HG03571 (cell line): Measurements from ENCODE around the gene C7.

Source experiments
- ATAC-seq: cut with Tn5 transposase; IDR thresholded peaks from one replicate; pipeline ENCODE4 v1.9.1; 2021; ENCODE audit not compliant: unreplicated experiment

Gene C7

DNA sequence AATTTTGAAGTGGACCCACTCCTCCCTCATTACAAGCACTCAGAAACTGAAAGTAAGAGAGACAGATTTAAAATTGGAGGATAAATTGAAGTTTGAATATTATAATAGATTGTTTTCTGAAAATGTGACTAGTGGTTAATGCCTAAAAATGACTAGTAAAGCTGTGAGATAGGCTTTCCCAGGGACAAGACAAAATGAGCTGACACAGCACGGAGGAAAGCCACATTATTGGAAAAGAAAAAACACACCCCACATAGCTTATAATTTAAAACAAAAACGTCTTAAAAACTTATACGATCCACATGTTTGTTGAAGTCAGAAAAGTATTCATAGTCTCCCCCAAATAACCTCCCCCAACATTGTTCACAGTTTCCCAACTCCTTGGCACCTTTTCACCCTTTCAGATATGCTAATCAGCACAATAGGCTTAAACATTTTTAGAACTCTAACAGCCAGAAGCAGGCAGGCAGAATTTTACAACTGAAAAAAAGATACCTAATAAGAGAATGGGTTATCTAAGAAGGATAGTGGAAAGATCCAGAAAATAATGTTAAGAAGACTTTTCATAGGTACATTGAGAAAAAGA is 6.1 kb downstream of the C7 start:
- ATAC-seq = no peak

DNA sequence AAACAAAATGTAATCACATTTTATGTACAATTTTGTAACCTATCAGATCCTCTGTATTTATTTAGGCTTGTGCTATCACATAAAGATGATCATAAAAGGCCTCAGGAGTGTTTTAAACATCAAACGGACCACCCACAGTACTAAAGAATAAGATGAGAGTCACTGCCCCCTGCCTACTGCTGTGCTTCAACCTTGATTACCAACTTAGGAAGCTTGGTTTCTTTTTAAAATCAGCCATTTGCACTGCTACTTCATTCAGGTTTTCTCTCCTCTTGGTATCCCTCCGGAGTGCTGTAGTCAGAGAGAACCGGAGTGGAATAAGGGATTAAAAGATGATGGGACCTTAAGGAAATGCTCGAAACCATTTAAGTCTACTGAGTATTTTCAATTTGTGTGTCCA is 6.9 kb downstream of the C7 start:
- ATAC-seq = no peak

DNA sequence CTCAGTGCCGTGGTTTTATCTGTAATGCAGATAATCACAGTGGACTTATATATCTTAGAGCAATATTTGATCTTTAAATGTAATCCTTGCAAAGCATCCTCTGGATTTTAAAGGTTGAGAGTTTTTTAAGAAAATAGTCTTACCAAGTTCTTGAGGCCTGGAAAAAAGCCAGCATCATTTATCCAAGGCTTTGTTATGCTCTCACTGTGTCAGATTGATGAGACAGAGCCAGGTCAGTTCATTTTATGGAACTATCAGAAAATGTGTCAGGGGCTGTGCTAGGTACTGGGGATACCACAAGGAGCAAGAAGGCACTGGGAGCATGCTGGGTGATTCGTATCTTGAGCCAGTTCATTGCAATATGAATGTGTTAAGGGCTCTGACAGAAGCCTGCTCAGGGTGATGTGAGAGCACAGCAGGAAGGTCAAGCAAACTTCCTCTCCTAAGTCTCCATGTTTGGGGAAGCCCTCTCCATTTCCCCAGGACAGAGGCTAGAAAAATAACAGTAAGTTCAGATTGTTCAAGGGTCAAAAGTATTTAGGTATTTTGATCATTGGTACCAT is 19.7 kb downstream of the C7 start:
- no peak for ATAC-seq

- no peak for ATAC-seq
These were observed 23.5 kb downstream of the C7 start for GRCh38 chr5:40932766-40933165.

DNA sequence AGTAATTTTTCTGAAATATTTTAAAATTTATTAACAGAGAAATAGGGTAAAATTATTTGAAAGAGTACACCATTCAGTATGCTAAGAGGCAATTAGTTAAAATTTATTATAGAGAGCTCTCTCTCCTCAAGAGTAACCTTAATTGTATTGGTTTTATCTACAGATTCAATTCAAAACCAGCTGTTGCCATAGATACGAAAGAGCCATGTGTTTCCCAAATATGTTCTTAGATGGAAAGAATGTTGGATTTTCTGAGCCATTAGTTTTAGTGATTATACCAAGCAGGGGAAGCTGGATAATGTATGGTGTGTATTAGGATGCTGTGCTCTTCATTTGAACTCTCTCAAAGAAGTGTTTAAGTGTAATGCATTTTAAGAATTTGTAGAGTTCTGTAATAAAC is 27.8 kb downstream of the C7 start:
- ATAC-seq = no peak

GRCh38 chr5:40939753-40940152 is 30.5 kb downstream of the C7 start:
- no peak for ATAC-seq

GRCh38 chr5:40945111-40945510 is 35.8 kb downstream of the C7 start:
- no peak for ATAC-seq

GRCh38 chr5:40955313-40955712 is 46.0 kb downstream of the C7 start:
- ATAC-seq = no peak

GRCh38 chr5:40957048-40957447 is 47.8 kb downstream of the C7 start:
- no peak for ATAC-seq

GRCh38 chr5:40958811-40959210 is 49.5 kb downstream of the C7 start:
- no peak for ATAC-seq

- no peak for ATAC-seq
These were observed 50.7 kb downstream of the C7 start for GRCh38 chr5:40960037-40960436.

DNA sequence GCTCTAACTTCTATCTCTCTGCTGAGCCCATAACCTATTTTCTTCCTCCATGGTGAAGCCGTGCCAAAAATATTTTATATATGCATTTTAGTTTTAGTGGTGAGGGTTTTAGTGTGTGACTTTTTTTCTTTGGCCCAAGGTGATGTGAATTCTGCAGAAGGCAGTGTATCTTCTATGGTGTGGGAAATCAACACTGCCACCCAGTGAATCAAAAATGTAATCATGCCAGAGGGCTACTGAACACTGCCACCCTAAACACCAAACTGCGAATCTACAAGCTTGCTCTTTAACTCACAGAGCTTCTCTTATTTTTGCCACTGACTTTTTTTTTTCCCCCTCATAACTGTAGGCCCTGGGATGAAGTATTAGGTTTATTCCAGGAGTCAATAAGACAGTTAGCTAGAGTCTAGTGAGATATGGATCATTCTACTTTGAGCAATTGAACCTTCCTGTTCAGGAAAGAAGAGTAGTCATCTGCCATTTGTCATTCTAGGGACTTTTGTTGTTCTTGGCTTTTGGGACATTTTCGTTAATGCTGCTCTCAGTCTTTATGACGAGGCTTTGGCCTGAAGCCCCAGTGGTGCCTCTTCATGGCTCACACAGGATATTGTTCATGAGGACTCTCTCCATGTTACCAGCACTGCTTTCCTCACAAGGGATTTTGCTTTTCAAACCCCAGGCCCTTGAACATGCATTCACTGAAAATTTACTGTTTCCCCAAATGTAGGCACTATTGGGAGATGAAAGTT is 53.1 kb downstream of the C7 start:
- ATAC-seq = no peak

GRCh38 chr5:40972434-40972833 is 63.1 kb downstream of the C7 start:
- no peak for ATAC-seq

GRCh38 chr5:40973364-40974004 is 64.2 kb downstream of the C7 start:
- no peak for ATAC-seq

GRCh38 chr5:40976041-40976440 is 66.7 kb downstream of the C7 start:
- ATAC-seq = no peak

DNA sequence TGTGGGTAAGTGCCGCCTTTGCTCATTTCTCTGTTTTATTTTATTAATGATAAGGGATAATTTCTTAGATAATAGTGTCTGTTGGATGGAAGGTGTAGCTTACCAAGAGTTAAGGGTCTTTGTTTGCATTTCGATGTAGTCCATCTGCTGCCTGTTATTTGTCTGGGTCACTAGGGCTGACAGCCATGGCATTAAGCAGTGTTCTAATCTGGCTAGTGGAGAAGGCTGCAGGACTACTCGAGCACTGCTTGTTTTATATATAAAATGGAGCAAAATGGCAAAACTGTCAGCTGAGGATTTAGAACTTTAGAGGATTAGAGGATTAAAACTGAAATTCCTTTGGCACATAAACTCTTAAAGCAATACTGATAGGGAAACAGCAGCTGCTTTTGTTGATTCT is 67.5 kb downstream of the C7 start:
- ATAC-seq = no peak

DNA sequence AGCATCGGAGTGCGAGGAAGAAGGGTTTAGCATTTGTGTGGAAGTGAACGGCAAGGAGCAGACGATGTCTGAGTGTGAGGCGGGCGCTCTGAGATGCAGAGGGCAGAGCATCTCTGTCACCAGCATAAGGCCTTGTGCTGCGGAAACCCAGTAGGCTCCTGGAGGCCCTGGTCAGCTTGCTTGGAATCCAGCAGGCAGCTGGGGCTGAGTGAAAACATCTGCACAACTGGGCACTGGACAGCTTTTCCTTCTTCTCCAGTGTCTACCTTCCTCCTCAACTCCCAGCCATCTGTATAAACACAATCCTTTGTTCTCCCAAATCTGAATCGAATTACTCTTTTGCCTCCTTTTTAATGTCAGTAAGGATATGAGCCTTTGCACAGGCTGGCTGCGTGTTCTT is 72.1 kb downstream of the C7 start:
- ATAC-seq = no peak

GRCh38 chr5:40983781-40984180 is 74.5 kb downstream of the C7 start:
- no peak for ATAC-seq

GRCh38 chr5:40984884-40985283 is 75.6 kb downstream of the C7 start:
- ATAC-seq = no peak

GRCh38 chr5:40985501-40985900 is 76.2 kb downstream of the C7 start:
- no peak for ATAC-seq

- ATAC-seq = no peak
These were observed 77.4 kb downstream of the C7 start for GRCh38 chr5:40986666-40987065.

DNA sequence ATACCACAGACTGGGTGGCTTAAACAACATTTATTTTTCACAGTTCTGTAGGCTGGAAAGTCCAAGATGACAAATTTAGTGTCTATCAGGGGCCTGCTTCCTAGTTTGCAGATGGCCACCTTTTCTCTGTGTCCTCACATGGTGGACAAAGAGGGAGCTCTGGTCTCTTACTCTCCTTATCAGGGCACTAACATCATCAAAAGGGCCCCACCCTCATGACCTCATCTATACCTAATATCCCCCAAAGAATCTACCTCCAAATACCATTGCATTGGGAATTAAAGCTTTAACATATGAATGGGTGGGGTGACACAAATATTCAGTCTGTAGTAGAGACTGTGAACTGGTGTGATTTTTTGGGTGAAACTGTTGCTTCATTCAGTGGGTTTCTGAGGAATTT is 78.1 kb downstream of the C7 start:
- ATAC-seq = no peak
